Measurements from ENCODE around the gene HES4.

DNA sequence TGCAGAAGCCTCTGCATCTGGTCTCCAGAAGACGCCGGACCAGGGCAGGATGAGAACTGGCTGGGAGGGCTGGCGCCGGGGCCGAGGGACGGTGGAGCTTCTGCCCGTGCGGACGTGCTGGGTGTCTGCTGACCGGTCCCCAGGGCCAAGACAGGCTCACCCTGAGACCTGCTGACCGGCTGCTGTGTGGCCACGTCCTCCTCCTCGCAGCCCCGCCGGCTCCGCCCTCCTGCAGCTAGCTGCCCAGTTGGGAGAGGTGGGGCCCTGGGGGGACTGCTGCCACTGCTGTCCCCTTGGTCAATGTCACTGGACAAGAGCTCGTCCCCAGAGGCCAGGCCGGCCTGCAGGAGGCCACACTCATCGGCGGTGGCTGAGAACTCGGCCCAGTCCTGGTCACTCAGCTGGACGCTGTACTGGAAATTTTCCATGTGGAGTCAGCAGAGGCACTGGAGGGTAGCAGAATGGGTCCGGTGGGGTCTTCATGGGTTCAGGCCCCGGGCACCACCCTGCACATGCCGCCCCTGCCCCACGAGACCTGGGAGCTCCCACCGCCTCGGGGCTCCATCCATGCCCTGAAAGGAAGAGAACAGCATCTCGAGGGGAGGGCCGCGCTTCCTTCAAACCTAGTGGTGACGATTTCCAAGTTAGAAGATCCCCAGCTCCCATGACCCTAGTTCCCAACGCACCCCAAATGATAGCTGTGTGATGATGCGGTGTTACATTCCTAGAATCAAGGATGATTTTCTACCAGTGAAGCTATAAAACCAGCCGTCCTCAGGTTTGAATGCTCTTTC lies 19.1 kb downstream of the HES4 start:
- TF ChIP-seq, protein P1, sequence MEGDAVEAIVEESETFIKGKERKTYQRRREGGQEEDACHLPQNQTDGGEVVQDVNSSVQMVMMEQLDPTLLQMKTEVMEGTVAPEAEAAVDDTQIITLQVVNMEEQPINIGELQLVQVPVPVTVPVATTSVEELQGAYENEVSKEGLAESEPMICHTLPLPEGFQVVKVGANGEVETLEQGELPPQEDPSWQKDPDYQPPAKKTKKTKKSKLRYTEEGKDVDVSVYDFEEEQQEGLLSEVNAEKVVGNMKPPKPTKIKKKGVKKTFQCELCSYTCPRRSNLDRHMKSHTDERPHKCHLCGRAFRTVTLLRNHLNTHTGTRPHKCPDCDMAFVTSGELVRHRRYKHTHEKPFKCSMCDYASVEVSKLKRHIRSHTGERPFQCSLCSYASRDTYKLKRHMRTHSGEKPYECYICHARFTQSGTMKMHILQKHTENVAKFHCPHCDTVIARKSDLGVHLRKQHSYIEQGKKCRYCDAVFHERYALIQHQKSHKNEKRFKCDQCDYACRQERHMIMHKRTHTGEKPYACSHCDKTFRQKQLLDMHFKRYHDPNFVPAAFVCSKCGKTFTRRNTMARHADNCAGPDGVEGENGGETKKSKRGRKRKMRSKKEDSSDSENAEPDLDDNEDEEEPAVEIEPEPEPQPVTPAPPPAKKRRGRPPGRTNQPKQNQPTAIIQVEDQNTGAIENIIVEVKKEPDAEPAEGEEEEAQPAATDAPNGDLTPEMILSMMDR (IDR thresholded peaks at IDR 0.05) = no peak
- TF ChIP-seq POLR2A (IDR thresholded peaks at IDR 0.05) = no peak
